Superior temporal gyrus (tissue), 1 donor: Measurements from ENCODE around the gene ZFYVE27.
"Not testable (repeated sequence)": the region's sequence is repeated elsewhere in the genome, so short reads cannot be mapped to it uniquely, and the experiment has no call there.

ENCODE experiments used
- DNase-seq: peaks from one replicate; pipeline ENCODE4 v3.0.0-alpha.2; 2016; ENCODE audit errors: extremely low spot score

The ZFYVE27 gene, protein sequence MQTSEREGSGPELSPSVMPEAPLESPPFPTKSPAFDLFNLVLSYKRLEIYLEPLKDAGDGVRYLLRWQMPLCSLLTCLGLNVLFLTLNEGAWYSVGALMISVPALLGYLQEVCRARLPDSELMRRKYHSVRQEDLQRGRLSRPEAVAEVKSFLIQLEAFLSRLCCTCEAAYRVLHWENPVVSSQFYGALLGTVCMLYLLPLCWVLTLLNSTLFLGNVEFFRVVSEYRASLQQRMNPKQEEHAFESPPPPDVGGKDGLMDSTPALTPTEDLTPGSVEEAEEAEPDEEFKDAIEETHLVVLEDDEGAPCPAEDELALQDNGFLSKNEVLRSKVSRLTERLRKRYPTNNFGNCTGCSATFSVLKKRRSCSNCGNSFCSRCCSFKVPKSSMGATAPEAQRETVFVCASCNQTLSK

DNA sequence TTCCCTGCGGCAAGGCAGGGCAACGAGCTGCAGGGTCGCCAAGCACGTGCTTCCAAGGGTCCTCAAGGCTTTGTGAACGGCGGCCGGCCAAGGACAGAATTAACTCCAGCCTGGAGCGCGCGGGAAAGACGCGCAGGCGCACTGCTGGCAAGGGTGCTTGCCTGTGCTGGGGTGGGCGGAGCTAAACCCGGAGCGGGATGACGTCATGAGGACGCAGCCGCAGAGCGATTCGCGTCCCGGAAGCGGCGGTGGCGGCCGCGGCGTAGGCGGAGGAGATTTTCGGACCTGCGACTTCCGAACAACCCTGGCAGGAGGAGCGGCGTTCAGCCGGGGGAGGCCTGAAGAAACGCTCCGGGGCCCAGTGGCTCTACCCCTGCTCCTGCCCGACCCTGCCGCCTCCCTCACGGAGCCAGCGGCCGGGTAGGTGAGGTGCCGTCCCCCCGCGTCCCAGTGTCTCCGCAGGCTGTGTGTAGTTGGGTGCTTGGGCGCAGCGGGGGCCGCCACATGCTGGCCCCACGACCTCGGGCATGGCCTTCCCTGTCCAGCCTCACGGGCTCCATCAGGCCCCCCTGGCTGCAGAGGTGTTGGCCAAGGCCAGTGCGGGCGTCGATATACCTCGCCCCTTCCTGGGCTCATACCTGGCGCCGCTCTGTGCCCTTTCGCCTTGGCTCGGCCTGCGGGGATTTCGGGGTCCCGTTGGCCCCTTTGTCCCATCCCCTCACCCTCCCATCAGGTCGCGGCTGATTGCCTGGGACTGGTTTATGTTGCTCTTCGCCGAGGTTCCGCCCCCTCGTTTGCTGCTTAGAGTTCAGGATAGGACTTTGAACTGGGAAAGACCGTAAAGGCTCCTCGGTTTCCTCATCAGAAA, at the start of gene ZFYVE27:
TSS of gene ZFYVE27 (plus strand) at position 227 of the 868 bp plus-strand sequence. CDS start 1,350 bp downstream, outside the sequence.
- DNase-seq = peak; percentile 95

DNA sequence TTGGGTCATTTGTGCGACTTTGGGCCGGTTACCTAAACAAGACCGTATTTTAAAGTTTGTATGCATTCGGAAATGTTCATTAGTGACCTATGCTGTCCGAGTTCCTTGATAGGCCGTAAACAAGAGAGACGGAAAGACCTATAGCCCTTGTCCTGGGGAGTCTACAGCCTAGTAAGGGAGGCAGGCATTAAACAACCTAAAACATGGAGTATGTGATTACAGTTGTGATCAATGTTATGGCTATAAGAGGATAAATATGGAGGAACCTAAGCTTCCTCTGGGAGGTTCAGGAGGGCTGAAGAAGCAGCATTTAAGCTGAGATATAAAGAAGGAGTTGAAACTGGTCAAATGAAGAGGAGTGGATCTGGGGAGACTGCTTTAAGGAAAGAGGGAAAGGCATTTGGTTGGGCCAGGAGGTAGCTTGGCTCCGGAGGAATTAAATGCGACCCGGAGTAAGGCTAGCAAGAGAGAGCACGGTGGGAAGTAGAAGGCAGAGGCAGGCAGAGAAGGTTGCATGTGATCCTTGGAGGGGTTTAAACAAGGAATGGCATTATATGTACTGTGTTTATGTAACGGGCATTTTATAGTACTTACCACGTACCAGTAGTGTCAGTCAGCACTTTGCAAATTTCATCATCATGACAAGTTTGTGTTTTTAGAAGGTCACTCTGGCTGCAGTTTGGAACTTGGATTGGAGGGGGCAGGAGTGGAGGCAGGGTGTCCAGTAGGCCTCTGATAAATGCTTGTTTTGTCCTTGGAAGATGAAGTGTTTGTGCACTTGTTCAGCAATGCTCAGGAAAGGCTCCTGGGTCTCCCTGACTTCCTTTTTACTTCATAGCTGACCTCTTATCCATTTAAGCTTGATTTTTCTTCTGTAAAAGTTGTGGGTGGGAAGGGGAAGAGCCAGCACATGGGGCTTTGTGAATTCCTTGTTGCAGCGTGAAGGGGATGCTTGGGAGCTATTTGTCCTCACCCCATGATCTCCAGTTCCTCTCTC, 48.8 kb upstream of the ZFYVE27 start:
- peak; percentile 56 for DNase-seq

DNA sequence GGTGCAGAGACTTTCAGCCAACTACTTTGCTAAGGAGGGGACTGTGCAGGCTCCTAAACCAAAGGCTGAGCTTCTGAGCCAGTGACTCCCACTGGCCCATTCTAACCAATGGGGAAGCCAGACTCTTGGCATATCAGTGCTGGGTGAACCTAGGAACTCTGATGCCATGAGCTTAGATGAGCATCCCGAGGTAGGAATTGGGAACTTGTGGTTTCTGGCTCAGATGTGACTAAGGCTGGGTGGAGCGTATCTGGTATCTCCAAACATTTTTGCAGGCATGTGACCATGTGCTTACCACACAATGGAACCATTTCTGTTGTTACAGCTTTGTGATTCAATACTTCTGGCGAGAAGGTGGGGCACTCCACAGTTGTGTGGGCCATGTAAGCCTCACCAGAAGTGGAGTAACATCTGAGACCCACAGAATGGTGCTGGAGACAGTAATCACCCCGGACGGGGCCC, 47.3 kb upstream of the ZFYVE27 start:
- no peak for DNase-seq

DNA sequence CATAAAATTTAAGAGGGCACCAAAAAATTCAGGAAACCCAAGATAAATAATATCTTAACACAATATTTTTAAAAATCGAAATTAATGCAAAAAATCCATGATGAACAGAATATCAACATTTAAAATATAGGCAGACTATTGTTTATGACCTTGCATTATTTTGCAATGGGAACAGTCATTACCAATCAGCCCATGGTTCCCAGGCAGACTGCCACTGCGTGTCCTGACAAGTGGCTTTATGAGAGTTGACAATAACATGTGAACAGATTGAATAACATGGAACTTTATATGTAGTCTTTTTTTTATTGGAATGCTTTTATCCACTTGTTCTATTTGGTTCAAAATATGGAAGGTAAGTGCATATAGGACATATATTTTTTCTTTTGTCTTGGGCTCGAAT, 46.8 kb upstream of the ZFYVE27 start:
- DNase-seq = no peak

DNA sequence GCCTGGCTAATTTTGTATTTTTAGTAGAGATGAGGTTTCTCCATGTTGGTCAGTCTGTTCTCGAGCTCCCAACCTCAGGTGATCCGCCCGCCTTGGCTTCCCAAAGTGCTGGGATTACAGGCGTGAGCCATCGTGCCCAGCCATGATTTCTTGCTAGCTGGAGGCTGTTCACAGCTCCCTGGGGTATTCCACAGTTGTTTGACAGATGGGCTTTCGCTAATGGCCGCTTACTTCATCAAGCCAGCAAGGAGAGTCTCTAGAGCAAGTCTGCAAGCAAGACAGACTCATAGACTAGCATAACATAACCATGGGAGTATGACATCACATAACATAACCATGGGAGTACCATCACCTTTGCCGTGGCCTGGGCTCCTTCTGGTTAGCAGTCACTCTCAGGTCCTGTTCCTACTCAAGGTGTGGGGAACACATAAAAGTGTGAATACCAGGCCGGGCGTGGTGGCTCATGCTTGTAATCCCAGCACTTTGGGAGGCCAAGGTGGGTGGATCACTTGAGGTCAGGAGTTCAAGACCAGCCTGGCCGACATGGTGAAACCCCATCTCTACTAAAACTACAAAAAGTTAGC, 38.8 kb upstream of the ZFYVE27 start:
- DNase-seq = not testable (repeated sequence)

DNA sequence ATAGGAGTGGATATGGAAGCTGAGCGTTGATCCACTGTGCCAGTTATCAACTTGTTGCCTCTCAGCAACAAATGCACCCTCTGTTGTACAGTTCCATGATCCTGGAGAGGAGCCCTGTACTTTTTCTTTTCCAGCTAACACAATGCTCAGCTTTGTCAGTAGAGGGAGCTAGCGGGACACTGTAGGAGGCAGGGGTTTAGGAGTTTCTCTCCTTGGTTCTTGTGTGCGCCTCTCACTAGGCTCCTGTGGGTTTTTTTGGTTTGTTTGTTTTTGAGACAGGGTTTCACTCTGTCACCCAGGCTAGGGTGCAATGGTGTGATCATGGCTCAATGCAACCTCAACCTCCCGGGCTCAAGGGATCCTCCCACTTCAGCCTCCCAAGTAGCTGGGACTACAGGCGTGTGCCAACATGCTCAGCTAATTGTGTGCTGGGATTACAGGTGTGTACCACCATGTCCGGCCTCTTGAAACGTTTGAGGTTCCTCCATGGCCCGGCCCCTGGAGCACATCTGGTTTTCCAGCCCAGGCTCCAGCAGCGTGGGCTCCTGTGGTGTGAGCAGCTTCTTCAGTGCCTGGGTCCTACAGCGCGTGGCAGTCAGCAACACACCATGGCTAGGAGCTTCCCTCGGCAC, 35.4 kb upstream of the ZFYVE27 start:
- peak; percentile 92 for DNase-seq

DNA sequence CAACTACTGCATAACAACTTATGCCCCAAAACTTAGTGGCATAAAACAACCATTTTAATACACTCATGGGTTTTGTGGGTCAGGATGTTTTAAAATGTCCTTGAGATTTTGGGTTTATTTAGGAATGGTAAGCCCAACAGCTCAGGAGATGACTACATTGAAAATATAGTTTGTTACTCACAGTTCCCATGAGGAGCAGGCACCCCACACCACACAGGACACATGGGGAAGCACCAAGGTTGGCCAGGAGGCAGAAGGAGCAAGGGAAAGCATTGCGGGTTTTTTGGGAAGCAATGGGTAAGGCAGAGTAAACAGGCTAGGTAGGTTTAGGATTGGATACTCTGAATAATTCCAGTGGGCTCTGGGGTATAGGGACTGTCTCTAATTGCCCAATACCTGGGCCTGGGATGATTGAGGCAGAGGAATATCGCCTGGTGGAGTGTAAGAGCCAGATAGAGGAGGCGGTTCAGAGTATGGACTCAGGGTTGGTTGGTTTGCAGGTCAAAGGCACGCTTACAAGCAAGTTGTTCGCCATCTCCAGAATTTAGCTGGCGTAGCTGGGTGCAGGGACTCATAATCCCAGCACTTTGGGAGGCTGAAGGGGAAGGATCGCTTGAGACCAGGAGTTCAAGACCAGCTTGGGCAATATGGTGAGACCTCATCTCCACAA, 33.4 kb upstream of the ZFYVE27 start:
- no peak for DNase-seq

DNA sequence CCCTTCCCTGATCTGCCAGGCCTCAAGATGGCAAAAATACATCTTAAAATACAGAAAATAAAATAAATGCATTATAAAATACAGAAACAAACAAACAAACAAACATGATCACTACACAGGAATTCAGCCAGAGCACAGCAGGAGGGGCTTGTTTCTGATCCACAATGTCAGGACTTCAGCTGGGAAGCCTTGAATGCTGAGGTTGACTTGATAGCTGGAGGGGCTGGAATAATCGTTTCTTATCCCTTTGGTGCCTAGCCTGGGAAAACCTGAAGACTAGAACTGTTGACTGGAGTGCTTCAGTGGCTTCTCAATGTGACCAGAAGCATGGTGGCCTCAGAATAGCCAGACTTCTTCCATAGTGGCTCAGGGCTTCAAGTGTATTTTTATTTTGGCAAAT, 32.6 kb upstream of the ZFYVE27 start:
- no peak for DNase-seq

DNA sequence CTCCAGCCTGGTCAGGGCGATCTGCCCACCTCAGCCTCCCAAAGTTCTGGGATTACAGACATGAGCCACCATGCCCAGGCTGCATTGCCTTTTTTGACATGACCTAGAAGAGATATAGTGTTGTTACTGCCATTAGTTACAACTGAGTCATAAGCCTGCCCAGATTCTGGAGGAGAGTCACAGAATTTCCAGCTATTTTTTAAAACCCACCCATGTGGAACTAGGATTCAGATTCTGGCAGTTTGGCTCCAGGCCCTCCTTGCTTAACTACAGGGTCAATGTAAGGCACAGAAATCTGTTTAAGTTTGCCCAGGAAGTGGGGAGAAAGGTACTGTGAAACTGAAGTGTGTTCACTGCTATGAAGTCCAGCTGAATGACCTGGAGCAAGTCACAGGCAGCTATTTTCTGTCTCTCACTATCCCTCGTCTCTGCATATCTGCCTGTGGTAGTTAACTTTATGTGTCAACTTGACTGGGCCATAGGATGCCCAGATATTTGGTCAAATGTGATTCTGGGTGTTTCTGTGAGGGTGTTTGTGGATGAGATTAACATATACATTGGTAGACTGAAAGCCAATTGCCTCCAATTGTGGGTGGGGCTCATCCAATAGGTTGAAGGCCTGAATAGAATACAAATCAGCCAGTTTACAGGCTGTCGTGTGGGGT, 31.8 kb upstream of the ZFYVE27 start:
- no peak for DNase-seq

DNA sequence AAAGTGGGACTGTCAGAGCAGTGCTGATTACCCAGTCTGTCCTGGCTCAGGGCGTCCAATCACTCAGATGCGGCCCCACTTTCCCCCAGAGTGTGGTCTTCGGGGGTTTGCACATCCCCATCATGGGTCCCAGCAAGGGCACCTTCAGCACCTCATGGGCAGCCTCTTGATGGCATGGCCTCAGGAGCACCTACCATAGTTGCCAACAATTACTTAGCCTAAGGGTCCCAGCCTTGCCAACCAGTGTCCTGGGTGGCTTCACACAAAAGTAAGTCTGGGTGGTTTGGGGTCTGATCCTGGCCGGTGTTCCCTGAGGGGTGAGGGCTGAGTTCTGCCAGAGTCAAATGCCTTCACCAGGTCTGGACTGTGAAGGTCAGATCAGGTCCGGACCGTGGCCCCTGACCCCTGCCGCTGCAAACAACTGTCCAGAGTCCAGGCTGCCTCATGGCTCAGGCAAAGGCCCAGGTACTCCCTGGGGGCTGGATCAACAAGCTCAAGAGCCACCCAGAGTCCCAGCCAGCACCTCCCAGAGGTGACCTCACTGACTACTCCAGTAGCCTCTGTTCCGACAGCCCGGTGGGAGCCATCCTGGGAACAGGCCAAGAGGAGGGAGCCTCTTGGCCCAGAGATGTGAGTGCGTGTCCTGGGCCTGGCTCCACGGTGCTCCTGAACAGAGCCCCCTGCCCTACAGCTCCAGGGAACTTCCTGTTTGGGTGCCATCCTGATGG, 29.6 kb upstream of the ZFYVE27 start:
- DNase-seq = no peak

DNA sequence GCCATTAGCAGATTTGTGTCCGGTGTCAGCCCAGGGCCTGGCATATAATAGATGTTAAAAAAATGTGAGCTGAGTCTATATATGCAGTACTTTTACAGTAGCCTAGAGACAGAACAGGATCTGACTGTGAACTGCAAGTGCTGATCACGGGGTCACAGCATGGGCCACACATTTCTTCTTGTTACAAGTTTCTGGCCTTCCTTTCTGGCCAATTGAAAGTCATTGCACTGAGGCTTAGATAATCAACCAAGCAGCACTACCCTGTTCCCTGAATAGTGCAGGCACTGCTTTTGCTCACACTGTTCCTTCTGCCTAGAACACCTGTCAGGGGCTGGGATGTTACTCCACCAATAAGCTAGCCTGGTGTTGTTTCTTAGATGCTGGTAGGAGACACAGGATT, 28.8 kb upstream of the ZFYVE27 start:
- DNase-seq = no peak

DNA sequence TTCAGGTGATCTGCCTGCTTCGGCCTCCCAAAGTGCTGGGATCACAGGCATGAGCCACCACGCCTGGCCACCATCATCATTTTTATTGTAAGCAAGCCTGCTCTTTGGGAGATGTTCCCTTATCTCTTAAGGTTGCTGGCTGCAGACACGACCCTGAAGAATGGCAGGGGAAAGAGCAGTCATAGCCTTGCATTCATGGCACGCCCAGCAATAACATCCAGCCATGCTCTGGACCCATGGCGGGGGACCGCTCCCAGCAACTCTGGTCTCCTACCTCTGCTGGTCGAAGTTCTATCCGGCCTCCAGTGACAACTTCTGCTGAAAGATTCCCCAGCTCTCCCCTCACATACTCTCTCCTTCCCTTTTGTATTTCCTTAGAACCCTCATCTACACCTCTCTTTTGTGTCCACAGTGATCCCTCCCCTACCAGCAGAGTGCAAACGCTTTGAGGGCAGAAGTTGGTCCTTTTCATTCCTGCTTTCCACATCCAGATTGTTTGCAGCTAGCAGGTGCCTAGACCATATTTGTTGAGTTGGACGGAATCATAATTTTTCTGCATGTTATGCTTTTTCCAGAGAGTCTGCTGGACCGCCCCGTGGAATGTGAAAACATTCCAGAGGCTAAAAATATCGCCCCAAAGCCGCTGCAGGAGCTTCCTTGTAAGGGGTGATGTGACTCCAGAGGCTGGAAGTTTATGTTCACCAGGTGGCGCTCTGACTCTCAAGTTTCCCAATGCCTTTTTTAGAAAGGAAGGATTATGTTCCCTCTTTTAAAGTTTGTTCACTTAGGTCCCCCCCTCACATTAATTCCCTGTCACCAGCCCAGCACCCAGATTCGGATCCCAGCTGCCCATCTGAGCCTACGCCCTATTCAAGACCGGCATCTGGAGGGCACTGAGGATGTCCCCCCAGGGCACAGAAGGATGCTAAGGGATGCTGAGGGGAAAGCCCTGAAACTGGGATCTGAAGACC, 27.7 kb upstream of the ZFYVE27 start:
- peak; percentile 74 for DNase-seq

DNA sequence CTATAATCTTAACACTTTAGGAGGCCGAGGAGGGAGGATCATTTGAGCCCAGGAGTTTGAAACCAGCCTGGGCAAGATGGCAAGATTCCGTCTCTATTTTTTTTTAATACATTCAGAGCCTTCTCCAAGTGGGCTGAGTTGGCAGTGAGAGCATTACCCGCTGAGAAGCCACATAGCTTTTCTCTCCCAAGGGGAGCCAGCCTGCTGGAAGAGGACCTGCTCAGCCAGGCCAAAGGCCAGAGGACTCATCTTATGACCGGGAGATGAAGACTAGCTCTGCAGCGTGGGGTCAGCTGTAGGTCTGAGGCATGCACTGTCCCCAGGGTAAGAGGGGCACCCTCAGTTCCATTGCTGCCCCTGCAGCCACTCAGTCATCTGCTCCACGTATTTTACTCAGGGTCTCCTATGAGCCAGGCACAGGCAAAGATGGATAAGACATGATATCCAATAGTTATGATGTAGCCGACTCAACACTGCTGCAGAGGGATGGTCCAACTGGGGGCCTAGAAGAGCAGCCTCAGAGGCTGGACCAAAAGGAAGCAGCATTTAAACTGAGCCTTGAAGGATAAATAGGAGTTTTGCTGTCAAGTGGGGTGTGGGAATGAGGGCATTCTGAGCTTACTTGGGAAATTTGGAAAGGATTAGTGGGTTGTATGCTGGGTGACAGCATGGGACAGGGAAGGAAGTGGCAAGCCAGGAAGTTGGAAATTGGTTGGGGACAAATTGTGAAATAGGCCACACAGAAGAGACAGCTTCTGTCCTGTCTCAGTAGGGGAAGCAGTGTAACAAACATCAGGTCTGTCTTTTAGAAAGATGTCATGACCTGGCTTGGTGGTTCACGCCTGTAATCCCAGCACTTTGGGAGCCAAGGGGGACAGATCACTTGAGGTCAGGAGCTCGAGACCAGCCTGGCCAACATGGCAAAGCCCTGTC, 25.0 kb upstream of the ZFYVE27 start:
- no peak for DNase-seq

DNA sequence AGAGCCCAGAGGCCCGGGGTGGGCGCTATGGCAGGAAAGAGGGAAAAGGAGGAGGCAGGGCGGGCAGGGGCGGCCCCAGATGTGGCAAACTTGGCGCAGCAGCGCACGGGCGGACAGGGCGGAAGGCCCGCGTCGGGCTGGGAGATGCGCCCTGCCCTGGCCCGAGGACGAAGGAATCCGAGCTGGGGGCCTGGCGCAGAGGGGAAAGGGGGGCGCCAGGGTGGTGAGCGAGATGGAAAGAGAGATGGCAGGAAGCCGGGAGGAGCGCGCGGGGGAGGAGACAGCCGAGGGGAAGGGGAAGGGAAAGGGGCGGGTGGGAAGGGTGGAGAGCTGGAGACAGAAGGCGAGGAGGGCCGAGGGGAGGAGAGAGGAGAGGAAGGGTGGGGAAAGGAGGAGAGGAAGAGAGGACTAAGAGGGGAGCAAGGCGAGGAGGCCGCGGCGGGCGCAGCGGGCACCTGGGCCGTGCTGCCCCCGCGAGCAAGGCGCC, 23.5 kb upstream of the ZFYVE27 start, which contains the start of gene MARVELD1:
TSS of gene MARVELD1 (plus strand) at position 392 of the 487 bp plus-strand sequence. CDS start 147 bp downstream, outside the sequence.
- no peak for DNase-seq

DNA sequence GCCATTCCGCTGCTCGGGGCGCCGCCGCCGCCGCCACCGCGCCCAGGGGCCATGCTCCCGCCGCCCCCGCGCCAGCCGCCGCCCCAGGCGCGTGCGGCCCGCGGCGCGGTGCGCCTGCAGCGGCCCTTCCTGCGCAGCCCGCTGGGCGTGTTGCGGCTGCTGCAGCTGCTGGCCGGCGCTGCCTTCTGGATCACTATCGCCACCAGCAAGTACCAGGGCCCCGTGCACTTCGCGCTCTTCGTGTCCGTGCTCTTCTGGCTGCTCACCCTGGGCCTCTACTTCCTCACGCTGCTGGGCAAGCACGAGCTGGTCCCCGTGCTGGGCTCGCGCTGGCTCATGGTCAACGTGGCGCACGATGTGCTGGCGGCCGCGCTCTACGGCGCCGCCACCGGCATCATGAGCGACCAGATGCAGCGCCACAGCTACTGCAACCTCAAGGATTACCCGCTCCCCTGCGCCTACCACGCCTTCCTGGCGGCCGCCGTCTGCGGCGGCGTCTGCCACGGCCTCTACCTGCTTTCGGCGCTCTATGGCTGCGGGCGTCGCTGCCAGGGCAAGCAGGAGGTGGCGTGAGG, 23.0 kb upstream of the ZFYVE27 start:
- peak; percentile 65 for DNase-seq
